Measurements from ENCODE around the gene ZNF775. TPM values are rescaled to one million over a fixed set of nuclear protein-coding genes. Genes with fewer than 3 reads are reported as not detected.
A peak's percentile ranks its signal among the peaks of the same experiment; 100 is the strongest.

Gene ZNF775
- total RNA-seq, 1 donor from 2014 or later: 8.0 TPM

GRCh38 chr7:150380463-150380862, 1.3 kb downstream of the ZNF775 start:
- ATAC-seq (ENCODE audit: low read depth): no peak
- H3K27me3 Mint-ChIP-seq: no peaks in the 10 kb centered on the region
- H3K4me1 Mint-ChIP-seq: peaks cover 66% of the 10 kb centered on the region
- peak overlapping the region; percentile 88 for H3K27ac Mint-ChIP-seq
- no peak for TF ChIP-seq CTCF (IDR thresholded peaks at IDR 0.05)
- peak overlapping the region; percentile 90 for H3K4me3 Mint-ChIP-seq
- H3K36me3 Mint-ChIP-seq (ENCODE audit: low read depth): peaks cover 4% of the 10 kb centered on the region
- intact Hi-C loops (cut with micrococcal nuclease): no loop called here
- DNase-seq: peak; percentile 21
- POLR2A ChIA-PET: interaction anchor here (0.5 to 4.8 kb wide), 8 partner anchors 13 to 61 kb away, joined by 3 to 261 read pairs (median 3); partner anchors contain the start of genes ACTR3C, LRRC61 and REPIN1
- CTCF ChIA-PET: interaction anchor here (0.9 kb wide), 1 partner anchor 25 kb away, joined by 3 read pairs; a partner anchor contains a TSS
- H3K9me3 Mint-ChIP-seq: no peaks in the 10 kb centered on the region

- Mint-ChIP-seq H3K27ac (peak overlapping the region; percentile 88), H3K27me3 (no peaks in the 10 kb centered on the region), H3K4me1 (peaks cover 59% of the 10 kb centered on the region), H3K9me3 (no peaks in the 10 kb centered on the region), H3K4me3 (peak overlapping the region; percentile 90), H3K36me3 (ENCODE audit: low read depth) (no peaks in the 10 kb centered on the region)
- no peak for ATAC-seq (ENCODE audit: low read depth)
- no peak for TF ChIP-seq CTCF (IDR thresholded peaks at IDR 0.05)
- DNase-seq: no peak
- ChIA-PET CTCF (no interaction called here), POLR2A (interaction anchor here (0.9 to 4.8 kb wide), 5 partner anchors 14 to 39 kb away, joined by 3 to 261 read pairs (median 5); partner anchors contain the start of gene REPIN1)
- intact Hi-C loops (cut with micrococcal nuclease): no loop called here
Observed at GRCh38 chr7:150381096-150381495, 2.0 kb downstream of the ZNF775 start.

GRCh38 chr7:150381785-150382122, 2.6 kb downstream of the ZNF775 start:
- ChIA-PET POLR2A (interaction anchor here (3.5 kb wide), 1 partner anchor 25 kb away, joined by 16 read pairs; a partner anchor contains a TSS), CTCF (no interaction called here)
- Mint-ChIP-seq H3K27me3 (no peaks in the 10 kb centered on the region), H3K4me1 (peaks cover 53% of the 10 kb centered on the region), H3K9me3 (no peaks in the 10 kb centered on the region), H3K27ac (no peak overlapping the region), H3K4me3 (no peak overlapping the region), H3K36me3 (ENCODE audit: low read depth) (no peaks in the 10 kb centered on the region)
- DNase-seq: no peak
- intact Hi-C loops (cut with micrococcal nuclease): no loop called here
- TF ChIP-seq CTCF (IDR thresholded peaks at IDR 0.05): no peak
- no peak for ATAC-seq (ENCODE audit: low read depth)

GRCh38 chr7:150382123-150382843, 3.2 kb downstream of the ZNF775 start:
- no peaks in the 10 kb centered on the region for H3K9me3 Mint-ChIP-seq
- H3K4me1 Mint-ChIP-seq: peaks cover 47% of the 10 kb centered on the region
- H3K27me3 Mint-ChIP-seq: no peaks in the 10 kb centered on the region
- H3K36me3 Mint-ChIP-seq (ENCODE audit: low read depth): no peaks in the 10 kb centered on the region
- POLR2A ChIA-PET: interaction anchor here (3.5 kb wide), 1 partner anchor 24 kb away, joined by 16 read pairs; a partner anchor contains a TSS
- H3K27ac Mint-ChIP-seq: peak overlapping the region; percentile 59
- H3K4me3 Mint-ChIP-seq: no peak overlapping the region
- intact Hi-C loops (cut with micrococcal nuclease): no loop called here
- no peak for TF ChIP-seq CTCF (IDR thresholded peaks at IDR 0.05)
- CTCF ChIA-PET: no interaction called here
- peak; percentile 10 for DNase-seq
- no peak for ATAC-seq (ENCODE audit: low read depth)

- intact Hi-C loops (cut with micrococcal nuclease): no loop called here
- no peaks in the 10 kb centered on the region for H3K9me3 Mint-ChIP-seq
- no peaks in the 10 kb centered on the region for H3K36me3 Mint-ChIP-seq (ENCODE audit: low read depth)
- H3K4me3 Mint-ChIP-seq: peak overlapping the region; percentile 9
- H3K27me3 Mint-ChIP-seq: no peaks in the 10 kb centered on the region
- DNase-seq (no peak), ATAC-seq (ENCODE audit: low read depth) (no peak)
- TF ChIP-seq CTCF (IDR thresholded peaks at IDR 0.05): no peak
- CTCF ChIA-PET: no interaction called here
- POLR2A ChIA-PET: interaction anchor here (3.5 kb wide), 1 partner anchor 24 kb away, joined by 16 read pairs; a partner anchor contains a TSS
- H3K27ac Mint-ChIP-seq: peak overlapping the region; percentile 59
- peaks cover 42% of the 10 kb centered on the region for H3K4me1 Mint-ChIP-seq
Observed at GRCh38 chr7:150382844-150383225, 3.7 kb downstream of the ZNF775 start.

All from activated B cell treated with CpG ODN at 0.5 μM for 24 hours (primary cell).